Skin of body (tissue), 2 donors: ENCODE data around the gene CTNND2. TPM values are rescaled to one million over a fixed set of nuclear protein-coding genes. Genes with fewer than 3 reads are reported as not detected.

Experiments used
- DNase-seq: peaks from one replicate; lab custom pipeline; 2025; lab: John Stamatoyannopoulos, UW
- total RNA-seq: library from RNA; depleted of rRNA; stranded (reverse); fragments of >200 nt; gene quantifications from one replicate; pipeline ENCODE4 v1.2.3, GENCODE V29; 2014

The CTNND2 gene
- total RNA-seq, 1 donor from 2014 or later = 1.4 TPM

- no peak for DNase-seq
These were observed 127.2 kb downstream of the CTNND2 start for GRCh38 chr5:11777096-11777495.

DNA sequence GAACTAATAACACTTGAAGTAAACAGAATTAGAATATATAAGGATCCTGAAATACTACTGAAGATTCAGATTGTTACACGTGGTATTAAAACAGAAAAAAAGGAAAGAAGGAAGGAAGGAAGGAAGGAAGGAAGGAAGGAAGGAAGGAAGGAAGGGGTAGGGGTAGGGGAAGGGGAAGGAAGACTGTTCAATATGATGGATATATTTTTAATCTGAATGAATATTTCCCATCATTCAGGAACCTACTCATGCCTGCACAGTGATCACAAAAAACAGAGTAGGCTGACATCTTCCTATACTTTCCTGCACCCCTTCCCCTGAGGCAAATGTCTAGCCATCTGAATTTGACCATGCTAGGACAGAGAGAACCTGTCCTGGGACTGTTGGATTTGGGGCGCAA, 133.9 kb downstream of the CTNND2 start:
- no peak for DNase-seq

- DNase-seq = no peak
These were observed 143.2 kb downstream of the CTNND2 start for GRCh38 chr5:11760934-11761603.

GRCh38 chr5:11758321-11758720, 145.9 kb downstream of the CTNND2 start:
- no peak for DNase-seq

- DNase-seq = no peak
These were observed 146.6 kb downstream of the CTNND2 start for GRCh38 chr5:11757661-11758060.

- DNase-seq = no peak
These were observed 167.2 kb downstream of the CTNND2 start for GRCh38 chr5:11737010-11737409.

DNA sequence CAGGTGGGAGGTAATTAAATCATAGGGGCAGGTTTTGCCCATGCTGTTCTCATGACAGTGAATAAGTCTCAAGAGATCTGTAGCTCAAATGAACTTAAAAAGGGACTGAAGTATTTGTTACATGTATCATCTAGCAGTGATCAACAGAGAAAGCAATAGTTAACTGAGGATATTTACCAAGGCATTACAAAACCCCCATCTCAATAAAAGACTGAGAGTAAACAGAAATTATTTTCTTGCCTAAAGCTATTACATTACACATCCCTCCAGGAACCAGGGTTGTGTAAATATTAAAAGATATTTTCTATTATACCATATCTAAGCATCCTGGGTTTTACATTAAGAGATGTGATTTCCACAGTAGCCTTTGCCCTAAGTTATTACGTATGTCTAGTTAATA, 169.9 kb downstream of the CTNND2 start:
- DNase-seq = no peak

DNA sequence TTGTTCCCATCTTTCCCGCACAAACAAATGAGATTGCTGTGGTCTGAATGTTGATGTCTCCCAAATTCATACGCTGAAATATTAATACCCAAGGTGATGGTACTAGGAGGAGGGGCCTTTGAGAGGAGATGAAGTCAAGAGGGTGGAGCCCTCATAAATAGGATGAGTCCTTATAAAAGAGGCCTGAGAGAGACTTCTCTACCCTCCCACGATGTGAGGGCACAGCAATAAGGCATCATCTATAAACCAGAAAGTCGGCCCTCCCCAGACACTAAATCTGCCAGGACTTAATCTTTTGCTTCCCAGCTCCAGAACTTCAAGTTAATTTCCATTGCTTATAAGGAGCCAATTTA, 170.4 kb downstream of the CTNND2 start:
- no peak for DNase-seq

DNA sequence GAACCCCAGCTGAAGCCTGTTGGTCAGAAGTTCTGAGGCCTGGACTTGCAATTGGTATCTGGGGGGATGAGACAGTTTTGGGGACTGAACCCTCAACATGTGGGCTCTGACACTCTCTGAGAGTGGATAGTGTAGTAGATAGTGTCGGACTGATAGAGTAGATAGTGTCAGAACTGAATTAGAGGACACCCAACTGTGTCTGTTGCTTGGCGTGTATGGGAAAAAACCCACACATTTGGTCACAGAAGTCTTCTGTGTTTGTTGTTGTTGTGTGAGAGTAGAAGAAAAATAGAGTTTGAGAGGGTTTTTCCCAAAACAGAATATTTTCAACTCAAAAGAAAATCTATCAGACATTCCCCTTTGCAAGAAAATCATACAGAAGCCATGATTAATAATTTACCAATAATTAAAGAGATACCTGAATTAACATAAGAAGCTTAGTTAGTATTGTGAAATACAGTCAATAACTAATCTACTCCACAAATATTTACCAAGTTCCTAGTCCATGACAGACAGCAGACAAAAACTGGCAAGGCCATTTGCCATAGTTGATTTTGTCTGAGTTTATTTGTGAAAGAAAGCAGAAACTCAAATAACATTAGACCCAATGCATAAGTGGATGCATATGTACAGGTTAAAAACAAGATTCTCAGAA, 170.9 kb downstream of the CTNND2 start:
- DNase-seq = no peak

DNA sequence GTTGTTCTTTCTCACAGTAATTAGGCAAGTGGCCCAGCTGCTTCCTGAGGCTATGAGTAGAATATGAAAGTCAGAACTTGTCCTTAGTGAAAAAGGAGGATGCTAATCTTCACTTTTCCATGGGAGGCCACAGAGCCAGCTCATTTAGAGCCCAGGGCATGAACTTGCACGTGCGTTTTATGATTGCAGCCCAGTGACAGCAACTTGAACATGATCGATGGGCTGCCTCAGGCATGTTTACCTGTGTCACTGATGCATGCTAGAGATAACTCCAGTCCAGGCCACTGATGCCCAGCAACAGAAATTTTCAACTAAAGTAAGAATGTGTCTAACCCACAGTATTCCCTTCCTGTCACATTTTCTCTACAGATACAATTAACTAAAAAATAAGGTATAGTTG, 179.3 kb downstream of the CTNND2 start:
- no peak for DNase-seq

DNA sequence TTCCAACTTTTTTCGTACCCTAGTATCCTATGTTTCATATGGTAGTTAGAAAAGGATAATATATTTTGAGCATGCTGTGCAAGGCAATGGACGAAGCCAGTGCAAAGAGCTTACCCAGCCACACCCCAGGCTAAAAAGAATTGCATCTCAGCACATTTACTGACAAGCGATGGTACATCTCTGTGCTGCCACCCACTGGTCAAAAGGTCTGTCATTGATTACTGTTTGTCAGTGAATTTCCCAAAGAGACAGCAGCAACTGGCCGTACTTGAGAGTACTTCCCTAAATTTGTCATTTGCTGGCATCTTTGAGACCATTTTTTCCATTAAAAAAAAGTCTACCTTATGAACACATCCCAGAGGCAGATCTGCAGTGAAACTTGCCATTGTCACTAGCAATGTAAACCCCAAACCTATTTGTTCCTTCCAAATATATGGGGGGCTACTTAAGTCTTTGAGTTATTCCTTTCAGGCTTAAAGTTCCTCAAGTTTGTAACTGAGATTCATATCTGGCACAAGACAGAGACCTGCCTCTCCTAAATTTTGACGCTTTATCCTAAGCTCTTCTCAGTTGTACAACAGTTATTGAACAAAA, 184.3 kb downstream of the CTNND2 start:
- peak; percentile 0 for DNase-seq

DNA sequence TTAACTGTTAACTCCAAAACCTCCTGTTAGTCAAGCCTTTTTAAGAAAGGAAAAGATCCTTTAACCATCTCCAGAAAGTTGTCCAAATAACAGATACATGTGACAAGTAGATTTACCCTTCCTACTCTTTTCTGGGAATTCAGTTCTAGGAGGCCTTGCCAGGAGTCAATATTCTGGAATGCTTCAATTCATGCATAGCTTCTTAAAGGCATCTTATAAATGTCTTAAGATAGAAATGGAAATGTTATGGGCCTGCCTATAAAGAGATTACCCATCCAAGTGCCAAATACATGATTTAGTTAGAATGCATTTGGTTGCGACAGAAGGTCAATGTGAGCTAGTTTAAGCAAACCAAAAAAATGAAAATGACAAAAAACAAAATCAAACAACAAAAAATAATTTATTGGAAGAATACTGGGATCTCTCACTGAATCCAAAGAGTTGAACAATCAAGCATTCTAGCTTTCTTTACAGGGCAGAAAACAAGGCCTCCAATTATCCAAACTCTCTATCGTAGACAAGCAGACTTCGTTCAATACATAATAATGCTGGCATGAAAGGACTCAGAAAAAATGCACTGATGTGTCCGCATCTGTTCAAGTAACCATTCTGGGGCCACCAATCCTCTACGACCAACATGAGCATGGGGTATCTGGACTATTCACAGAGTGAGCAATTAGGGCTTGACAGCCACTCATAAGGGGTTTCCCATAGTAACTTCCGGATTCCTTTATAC, 188.6 kb downstream of the CTNND2 start:
- DNase-seq = no peak

DNA sequence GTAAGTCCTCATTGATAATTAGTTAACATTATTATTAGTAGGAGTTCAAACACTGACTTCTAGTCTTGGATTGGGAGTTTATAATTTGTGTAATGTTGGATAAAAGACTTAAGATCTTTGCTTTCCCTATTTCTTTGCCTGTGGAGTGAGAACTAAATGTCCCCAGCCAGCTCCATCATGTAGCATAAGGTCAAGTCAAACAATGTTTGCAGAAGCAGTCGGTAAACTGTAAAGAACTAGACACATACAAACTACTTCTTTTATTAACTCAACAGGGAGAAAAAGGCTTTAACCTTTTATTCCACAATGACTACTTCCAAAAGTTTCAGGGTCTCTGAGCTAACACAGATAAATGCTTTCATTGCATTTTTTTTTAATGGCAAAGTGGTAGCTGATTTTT, 192.3 kb downstream of the CTNND2 start:
- DNase-seq = no peak

- DNase-seq = no peak
These were observed 195.2 kb downstream of the CTNND2 start for GRCh38 chr5:11709021-11709420.

DNA sequence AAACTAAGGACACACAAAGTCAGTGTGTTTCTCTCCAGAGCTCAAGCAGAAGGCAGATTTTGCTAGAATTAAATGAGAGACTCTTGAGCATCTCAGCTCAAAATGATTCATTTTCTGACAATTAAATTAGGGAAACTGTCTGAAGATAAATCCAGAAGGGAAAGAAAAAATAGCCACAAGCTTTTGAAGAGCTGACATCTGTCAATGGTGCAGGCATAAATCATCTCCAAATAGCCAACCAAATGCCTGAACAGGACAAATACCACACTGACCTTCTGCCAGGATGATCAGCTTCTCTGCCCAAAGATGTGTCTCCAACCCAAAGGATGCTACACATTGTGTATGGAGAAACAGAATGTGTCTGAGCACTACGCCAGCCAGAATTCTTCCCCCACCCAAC, 199.3 kb downstream of the CTNND2 start:
- no peak for DNase-seq

DNA sequence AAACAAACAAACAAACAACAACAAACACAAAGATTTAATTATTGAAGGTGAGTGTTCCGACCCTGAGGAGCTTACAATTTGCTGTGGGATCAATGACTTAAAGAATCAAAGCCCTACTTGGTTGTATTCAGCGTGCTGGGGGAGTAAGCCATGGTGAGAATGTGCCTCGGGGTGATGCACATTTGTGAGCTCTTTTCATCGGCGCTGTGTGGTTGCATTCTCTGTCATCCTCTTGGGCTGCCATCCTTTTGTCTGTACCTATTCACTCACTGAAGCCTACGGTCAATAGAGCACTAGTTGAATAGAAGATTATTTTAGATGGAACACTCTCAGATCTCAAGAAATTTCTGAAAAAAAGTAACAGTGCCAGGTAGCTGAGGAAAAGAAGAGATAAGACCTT, 203.9 kb downstream of the CTNND2 start:
- DNase-seq = no peak

DNA sequence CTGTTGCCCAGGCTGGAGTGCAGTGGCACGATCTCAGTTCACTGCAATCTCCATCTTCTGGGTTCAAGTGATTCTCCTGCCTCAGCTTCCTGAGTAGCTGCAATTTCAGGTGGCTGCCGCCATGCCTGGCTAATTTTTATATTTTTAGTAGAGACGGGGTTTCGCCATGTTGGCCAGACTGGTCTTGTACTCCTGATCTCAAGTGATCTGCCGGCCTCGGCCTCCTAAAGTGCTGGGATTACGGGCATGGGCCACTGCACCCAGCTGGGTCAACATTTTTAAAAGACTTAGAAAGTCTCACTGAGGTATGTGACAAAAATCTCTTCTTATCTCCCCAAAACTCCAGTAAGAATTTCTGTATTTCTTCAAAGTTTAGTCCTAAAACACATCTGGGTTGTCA, 211.6 kb downstream of the CTNND2 start:
- DNase-seq = no peak

GRCh38 chr5:11687498-11687897, 216.7 kb downstream of the CTNND2 start:
- DNase-seq = no peak

DNA sequence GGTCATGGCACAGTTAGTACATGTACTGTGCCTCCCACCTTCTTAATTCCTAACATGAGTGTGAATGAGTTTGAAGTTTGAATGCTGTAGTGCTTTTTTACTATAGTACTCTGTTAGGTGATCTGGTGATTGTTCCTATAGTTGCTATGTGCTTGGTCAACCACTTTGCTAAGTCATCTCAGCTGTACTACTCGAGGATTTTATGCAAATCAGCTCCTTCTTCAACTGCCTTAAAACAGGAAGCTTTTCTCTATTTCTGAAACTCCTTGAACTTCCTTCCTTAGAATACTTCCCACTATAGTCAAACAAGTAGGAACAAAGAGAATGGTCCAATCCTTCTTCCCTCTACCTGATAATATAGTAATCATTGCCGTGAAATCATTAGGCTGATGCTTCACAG, 219.6 kb downstream of the CTNND2 start:
- no peak for DNase-seq

GRCh38 chr5:11683666-11684065, 220.6 kb downstream of the CTNND2 start:
- DNase-seq = peak; percentile 16

DNA sequence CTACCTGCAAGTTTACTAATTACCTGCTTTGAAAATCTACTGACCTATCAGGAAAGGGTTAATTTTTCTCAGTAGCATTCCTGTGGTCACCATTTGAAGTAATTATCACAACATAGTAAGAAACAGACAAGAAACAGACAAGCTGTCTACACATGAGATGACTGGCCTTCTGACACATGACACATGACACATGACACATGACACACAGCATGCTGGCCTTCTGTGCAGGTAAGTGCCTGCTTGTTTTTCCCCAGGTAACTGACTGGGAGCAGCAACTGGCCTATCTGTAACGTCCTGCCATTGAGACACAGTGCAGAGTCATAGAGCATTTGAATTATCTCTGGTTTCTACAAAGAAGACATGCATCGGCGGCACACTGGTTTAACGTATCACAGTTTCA, 222.4 kb downstream of the CTNND2 start:
- no peak for DNase-seq

DNA sequence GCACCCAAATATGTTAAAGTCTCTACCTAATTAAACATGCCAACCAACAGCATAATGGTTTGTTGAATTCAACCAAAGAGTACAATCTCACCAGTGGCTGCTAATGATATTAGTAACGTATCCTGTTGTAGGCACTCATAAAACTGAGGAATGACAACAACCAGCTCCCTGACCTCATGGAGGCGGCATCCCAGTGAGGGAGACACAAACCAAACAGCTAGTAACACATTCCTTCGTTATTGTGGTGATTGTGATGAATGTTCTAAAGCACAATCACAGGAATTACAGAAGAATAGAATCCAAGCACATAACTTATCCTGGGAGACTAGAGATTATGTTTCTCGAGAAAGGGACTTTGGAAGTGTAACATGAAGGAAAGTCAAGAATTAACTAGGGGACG, 224.6 kb downstream of the CTNND2 start:
- DNase-seq = no peak
